Prostate gland (tissue), 2 donors: ENCODE measurements around the gene SH3GLB2. TPM values are rescaled to one million over a fixed set of nuclear protein-coding genes. Genes with fewer than 3 reads are reported as not detected.

Experiments used
- DNase-seq: peaks from one replicate; pipeline ENCODE4 v3.0.0-alpha.2; 2019; ENCODE audit warnings: low spot score
- H3K27ac ChIP-seq, 2 donors: fragments of 200-600 bp; sonication (generic); 2 replicates each; pipeline ENCODE4 v1.5.1; 2017 to 2019
- H3K27me3 ChIP-seq: fragments of 200-600 bp; sonication (generic); replicated peaks from 2 replicates; pipeline ENCODE4 v1.5.1; 2019; ENCODE audit not compliant: insufficient read depth
- H3K36me3 ChIP-seq, 2 donors: fragments of 200-600 bp; sonication (generic); 1 replicate in 1 of 2; 2 replicates in 1 of 2; pipeline versions ENCODE4 v1.5.1 to v1.8.1; 2017 to 2019
- H3K4me1 ChIP-seq: fragments of 200-600 bp; sonication (generic); replicated peaks from 2 replicates; pipeline ENCODE4 v1.5.1; 2019
- H3K4me3 ChIP-seq, 2 donors: fragments of 200-600 bp; sonication (generic); 2 replicates each; pipeline ENCODE4 v1.5.1; 2017 to 2019
- H3K9me3 ChIP-seq: fragments of 200-600 bp; sonication (generic); 2 replicates; pipeline ENCODE4 v1.5.1; 2017
- CTCF ChIP-seq, 4 experiments: fragments of 200-600 bp in 2 of 4; fragments of 450-650 bp in 2 of 4; sonication (generic) in 2 of 4; IDR thresholded peaks; 1 replicate in 3 of 4; 2 replicates in 1 of 4; pipeline ENCODE4 v1.5.1; 2016 to 2019; ENCODE audit warnings: antibody characterized with exemption in 4 of 4, mild to moderate bottlenecking in 2 of 4, moderate library complexity in 2 of 4
- POLR2A ChIP-seq: fragments of 450-650 bp; IDR thresholded peaks from one replicate; pipeline ENCODE4 v1.6.1; 2016; ENCODE audit warnings: antibody characterized with exemption, mild to moderate bottlenecking
- POLR2AphosphoS5 ChIP-seq: sonication (generic); formaldehyde crosslinking; IDR thresholded peaks from one replicate; pipeline ENCODE4 v1.6.1; 2017; ENCODE audit warnings: antibody characterized with exemption
- WGBS: methylation state at CpG from one replicate; pipeline ENCODE4 v1.1.5; 2018; 5-methylcytosine and 5-hydroxymethylcytosine counted together
- intact Hi-C: fragments of 100-400 bp; cut with DNase I; formaldehyde crosslinking; loops from one replicate; pipeline ENCODE4 v1.14.2; 2022
- total RNA-seq, 2 donors: library from RNA; depleted of rRNA; stranded (reverse); fragments of >200 nt; gene quantifications; one replicate each; pipeline ENCODE4 v1.1.0, GENCODE V29; 2016

The SH3GLB2 gene
- total RNA-seq, 2 donors from 2014 or later, result 113 to 178 TPM

GRCh38 chr9:128998462-128998861 is 29.7 kb downstream of the SH3GLB2 start:
- Histone ChIP-seq H3K9me3 (no peaks in the 10 kb centered on the region), H3K27ac (no peak overlapping the region), H3K36me3 (peaks cover 4 to 33% of the 10 kb centered on the region in 2 donors), H3K4me1 (no peaks in the 10 kb centered on the region), H3K27me3 (no peaks in the 10 kb centered on the region), H3K4me3 (no peak overlapping the region)
- DNase-seq, result no peak
- WGBS, result 61% methylated on average over 6 of the region's 6 CpGs
- TF ChIP-seq POLR2AphosphoS5 (no peak), CTCF (IDR thresholded peaks at IDR 0.05) (no peak), POLR2A (no peak)
- intact Hi-C loops, result no loop called here

GRCh38 chr9:128995791-128996190 is 32.3 kb downstream of the SH3GLB2 start:
- H3K36me3 ChIP-seq, result peaks cover 4 to 27% of the 10 kb centered on the region in 2 donors
- no peaks in the 10 kb centered on the region for H3K4me1 ChIP-seq
- DNase-seq, result no peak
- H3K27ac ChIP-seq, result no peak overlapping the region
- intact Hi-C loops, result no loop called here
- H3K4me3 ChIP-seq, result no peak overlapping the region
- no peaks in the 10 kb centered on the region for H3K27me3 ChIP-seq
- WGBS, result 74% methylated on average over 5 of the region's 5 CpGs
- no peaks in the 10 kb centered on the region for H3K9me3 ChIP-seq
- TF ChIP-seq POLR2AphosphoS5, result no peak
- no peak for TF ChIP-seq CTCF (IDR thresholded peaks at IDR 0.05)
- TF ChIP-seq POLR2A, result no peak

GRCh38 chr9:128992995-128993394 is 35.1 kb downstream of the SH3GLB2 start:
- Histone ChIP-seq H3K27ac (no peak overlapping the region), H3K4me1 (no peaks in the 10 kb centered on the region), H3K36me3 (peaks cover 0 to 8% of the 10 kb centered on the region in 2 donors), H3K4me3 (no peak overlapping the region), H3K9me3 (no peaks in the 10 kb centered on the region), H3K27me3 (no peaks in the 10 kb centered on the region)
- WGBS, result 68% methylated on average over 7 of the region's 7 CpGs
- no peak for DNase-seq
- peak in 2 of 4 experiments; percentile 27 to 32 for TF ChIP-seq CTCF (IDR thresholded peaks at IDR 0.05)
- no peak for TF ChIP-seq POLR2AphosphoS5
- intact Hi-C loops, result loop anchor here (5.0 kb wide), 1 partner anchor 34 kb away; the partner anchor contains the start of gene SH3GLB2

- 89% methylated on average over 5 of the region's 5 CpGs for WGBS
Observed at GRCh38 chr9:128987805-128988204, 40.3 kb downstream of the SH3GLB2 start.

More at GRCh38 chr9:128987805-128988204, 40.3 kb downstream of the SH3GLB2 start:
- Histone ChIP-seq H3K27ac (no peak overlapping the region), H3K36me3 (peaks cover 8 to 10% of the 10 kb centered on the region in 2 donors), H3K27me3 (no peaks in the 10 kb centered on the region), H3K9me3 (no peaks in the 10 kb centered on the region), H3K4me1 (no peaks in the 10 kb centered on the region), H3K4me3 (no peak overlapping the region)
- TF ChIP-seq POLR2A (no peak), CTCF (IDR thresholded peaks at IDR 0.05) (no peak), POLR2AphosphoS5 (no peak)
- intact Hi-C loops, result no loop called here
- no peak for DNase-seq
